AG20443 (cell line): Measurements from ENCODE around the gene IL17C.

Experiments used
- DNase-seq: peaks from one replicate; pipeline ENCODE4 v3.0.0; 2012; ENCODE audit warnings: low spot score, mixed read lengths

Gene IL17C

DNA sequence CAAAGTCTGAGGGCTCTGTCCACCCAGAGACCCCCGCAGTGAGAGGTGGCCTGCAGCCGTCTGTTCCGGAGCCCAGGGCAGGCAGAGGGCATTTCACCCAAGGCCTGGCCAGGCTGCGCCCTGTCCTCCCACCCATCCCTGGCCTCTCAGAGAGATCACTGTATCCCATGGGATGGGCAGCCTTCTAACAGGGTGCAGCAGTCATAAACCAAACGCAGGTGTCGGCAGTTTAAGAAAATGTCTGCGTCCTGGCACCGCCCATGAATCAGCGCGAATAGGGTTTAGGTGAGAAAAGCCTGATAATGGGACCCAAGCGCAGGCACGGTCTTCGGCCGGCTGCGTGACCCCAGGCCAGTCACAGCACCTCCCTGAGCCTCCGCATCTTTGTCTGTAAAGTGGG lies 7.1 kb downstream of the IL17C start:
- no peak for DNase-seq

- DNase-seq = no peak
Observed at GRCh38 chr16:88645941-88646340, 7.6 kb downstream of the IL17C start.

- DNase-seq = no peak
Observed at GRCh38 chr16:88646345-88647034, 8.1 kb downstream of the IL17C start.

GRCh38 chr16:88647178-88648070 lies 9.1 kb downstream of the IL17C start:
- no peak for DNase-seq

DNA sequence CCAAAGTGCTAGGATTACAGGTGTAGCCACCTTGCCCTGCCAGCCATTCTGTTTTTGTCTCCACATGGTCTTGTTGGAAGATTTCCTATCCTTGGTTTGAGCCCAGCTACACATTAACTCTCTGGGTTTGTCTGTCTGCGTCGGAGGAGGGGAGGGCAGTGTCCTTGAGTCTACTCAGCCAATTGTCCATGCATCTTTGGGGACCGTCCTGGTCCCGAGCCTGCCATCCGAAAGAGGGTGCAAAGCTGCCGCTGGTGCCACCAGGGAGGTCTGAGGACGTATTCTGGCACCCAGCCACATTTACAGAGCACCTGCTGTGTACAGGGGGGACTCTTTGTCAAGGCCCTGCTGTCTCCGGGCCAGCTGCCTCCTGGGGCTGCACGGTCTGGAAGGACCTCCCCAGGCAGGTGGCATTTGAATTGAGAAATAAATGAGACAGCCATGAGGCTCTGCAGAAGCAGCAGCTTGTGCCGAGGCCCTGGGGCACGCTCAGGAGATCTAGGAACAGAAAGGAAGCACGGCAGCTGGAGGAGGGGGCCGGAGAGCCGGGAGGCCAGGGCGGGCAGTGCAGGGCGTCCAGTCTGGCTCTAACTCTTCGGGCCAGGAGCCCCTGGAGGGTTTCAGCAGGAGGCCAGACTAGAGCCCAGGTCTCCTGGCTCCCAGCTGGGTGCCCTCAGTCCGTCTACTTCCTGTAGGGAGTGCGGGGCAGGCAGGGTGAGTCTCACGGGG lies 11.0 kb downstream of the IL17C start:
- no peak for DNase-seq

- DNase-seq = peak; percentile 76
Observed at GRCh38 chr16:88649924-88650748, 11.8 kb downstream of the IL17C start.

- peak; percentile 92 for DNase-seq
Observed at GRCh38 chr16:88650749-88651275, 12.4 kb downstream of the IL17C start, which contains the start of gene CYBA. Gene CYBA (minus strand): TSS chr16:88651053. CDS start chr16:88651013, 40 bp downstream.

DNA sequence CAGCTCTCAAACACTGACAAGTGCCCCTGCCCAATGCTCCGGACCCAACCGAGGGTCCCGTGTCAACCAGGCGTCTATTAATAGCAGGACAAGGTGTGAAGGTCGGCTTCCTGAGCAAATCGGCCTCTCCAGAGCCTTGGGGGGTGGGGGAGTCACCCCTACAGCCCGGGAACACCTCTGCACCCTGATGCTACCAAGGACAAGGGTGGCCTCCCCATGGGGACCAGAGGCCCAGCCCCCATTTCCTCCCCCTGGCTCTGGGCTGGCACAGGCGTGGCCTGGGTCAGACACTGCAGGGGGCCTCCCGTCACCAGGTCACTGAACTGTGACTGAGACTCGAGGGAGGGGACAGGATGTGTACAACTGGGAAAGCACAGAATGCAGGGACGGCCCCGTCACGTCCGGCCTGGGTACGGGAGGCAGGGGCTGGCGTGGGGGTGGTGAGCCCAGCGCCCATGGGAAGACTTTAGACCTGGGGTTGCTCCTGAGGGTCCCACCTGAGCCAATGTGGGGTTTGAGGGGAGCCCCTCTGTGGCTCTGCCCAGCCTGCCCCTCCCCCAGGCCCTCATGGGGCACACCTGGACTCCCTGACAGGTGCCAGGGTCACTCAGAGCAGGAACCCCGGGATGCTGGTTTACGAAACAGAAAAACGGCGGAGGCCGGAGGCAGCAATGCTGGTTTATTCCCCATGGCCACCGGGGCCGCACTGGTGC lies 13.1 kb downstream of the IL17C start:
- no peak for DNase-seq

DNA sequence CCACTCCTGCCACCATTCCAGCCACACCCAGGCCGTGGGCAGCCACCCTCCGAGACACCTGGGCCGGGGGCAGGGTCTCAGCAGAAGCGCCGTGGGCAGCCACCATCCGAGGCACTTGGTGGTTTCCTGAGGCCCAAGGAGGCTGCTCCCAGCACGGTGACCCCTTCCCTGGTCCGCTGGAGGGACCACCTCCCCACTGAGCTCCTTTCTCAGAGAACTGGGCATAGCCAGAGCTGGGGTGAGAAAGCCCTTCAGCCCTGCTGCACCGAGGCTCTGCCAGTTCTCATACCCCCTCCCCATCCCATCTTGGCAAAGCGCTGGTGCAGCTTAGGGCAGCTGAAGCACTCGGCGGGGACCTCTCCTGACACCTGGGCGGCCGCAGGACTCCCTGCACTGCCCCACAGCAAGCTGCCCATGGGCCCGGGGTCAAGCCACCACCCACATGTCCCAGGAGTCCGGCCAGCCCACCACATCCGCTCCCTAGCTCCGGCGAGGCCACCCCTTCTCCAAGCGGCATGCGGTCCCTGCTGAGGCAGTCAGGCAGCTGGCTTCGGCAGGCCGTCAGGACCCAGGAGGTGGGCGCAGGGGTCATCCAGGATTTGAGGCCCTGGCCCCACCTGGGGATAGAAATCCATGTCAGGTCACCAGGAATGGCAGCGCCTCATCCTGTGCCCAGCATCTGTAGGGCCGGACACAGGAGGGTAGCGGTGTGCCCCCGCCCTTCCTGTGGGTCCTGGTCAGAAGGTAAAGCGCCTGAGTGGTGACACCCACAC lies 13.8 kb downstream of the IL17C start:
- no peak for DNase-seq

- no peak for DNase-seq
Observed at GRCh38 chr16:88652762-88653063, 14.3 kb downstream of the IL17C start.

GRCh38 chr16:88653101-88653500 lies 14.7 kb downstream of the IL17C start:
- no peak for DNase-seq

DNA sequence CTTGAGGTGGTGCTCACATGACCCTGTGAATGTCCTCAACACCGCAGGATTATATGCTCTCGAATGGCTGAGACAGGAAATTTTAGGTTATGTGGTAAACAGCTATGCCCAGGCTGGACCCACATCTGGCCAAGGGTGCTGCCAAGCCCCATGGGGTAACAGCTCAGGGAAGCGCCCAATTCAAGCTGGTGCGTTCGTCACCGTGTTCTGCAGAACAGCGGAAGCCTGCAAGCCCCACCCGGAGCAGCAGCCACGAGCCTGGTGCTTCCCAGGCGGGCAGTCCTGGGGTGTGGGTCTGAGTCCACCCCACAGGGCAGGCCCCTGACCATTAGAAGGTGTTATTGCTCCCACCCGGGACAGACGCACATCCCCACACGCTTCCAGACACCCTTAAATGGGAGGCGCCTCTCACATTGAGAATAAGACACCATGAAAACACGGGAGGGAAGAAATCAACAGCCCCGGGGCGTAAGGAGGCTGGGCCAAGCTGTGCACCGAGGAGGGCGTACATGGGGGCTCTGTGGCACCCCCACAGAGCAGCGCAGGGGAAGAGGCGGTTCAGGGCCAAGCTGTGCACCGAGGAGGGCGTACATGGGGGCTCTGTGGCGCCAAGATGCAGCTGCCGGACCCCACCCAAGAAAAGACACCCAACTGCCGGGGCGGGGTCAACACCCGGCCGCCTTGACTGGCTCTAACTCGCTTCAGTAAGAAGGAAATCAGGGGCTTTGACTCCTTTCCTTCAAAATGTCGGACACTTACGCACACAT lies 15.4 kb downstream of the IL17C start:
- no peak for DNase-seq

DNA sequence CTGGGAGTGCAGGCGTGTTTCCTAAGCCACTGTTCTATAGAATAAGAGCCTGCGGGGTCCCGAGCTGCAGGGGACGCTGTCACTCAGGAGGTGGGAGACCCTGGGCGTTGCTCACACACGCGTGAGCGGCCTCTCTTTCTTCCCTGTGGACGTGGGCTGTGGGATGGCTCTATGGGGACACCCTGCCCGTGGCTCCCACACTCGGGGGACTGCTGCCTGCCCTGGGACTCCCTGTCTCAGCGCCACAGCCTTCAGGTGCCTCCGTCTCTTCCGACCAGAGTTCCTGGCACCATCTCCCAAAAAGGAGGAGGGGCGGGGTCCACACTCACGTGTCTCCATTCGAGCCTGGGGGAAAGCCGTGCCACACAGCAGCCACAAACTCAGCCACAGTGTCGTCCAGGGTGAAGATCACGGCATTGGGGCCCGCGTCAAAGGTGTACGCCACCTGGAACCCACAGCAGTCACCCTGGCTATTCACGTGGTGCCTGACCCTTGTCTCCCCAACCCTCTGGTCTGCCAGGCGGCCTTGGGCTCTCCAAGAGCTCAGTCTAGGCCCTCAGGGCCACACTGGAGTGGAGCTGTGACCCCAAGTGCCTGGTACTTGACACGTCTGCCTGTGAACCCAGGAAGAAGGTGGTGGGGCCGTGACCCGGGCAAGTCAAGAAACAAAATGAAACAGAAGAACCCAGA lies 16.1 kb downstream of the IL17C start:
- DNase-seq = no peak

DNA sequence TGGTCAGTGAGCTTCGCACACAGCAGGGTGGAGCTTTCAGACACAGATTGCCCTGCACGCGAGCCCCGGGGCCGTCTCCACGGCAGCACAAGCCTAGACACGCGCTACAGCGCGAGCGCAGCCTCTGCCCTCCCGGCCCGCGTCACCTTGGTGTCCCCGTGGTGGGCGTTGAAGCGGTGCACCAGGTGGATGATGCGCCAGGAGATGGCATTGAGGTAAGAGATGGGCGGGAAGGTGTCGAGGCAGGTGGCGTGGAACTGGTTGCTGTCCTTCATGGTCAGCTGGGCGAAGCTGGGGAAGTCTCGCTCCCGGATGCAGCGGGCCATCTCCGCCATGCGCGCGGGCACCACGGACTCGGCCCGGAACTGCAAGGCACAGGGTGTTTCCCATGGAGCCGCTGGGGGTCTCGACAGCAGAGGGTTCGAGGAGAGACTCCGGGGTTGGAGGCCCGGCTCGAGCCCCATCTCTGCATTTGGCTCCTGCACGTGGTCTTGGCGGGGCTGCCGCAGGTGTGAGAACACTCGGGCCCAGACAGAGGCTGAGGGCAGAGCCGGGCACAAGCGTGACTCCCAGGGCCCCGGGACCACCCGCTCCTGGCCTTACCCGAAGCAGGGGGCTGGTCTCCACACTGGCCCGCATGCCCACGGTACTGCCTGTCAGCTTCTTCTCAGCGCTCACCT lies 16.8 kb downstream of the IL17C start:
- no peak for DNase-seq

DNA sequence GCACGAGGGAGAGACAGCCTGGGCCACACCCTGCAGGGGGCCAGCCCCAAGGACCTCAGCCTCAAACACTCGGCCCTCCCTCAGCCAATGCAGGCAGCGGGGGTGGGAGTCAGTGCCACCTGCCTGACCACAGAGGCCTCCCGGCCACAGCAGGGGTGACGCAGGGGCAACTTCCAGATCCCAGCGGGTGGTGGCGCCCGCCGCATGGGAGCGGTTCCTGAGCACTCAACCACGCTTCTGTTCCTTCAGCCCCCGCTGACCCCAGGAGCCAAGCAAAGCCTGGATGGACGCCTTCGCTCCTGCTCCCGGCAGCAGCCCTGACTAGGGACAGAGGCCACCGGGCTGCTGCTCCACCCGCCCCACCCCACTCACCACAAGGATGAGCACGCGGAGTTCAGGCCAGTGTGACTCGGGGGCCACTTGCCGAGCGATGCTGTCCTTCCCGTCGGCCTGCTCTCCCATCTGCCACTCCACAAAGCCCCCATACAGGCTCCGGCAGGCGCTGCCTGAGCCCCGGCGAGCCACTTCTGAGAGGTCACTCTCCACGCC lies 17.4 kb downstream of the IL17C start:
- DNase-seq = no peak

- DNase-seq = no peak
Observed at GRCh38 chr16:88656291-88656980, 18.1 kb downstream of the IL17C start.

- no peak for DNase-seq
Observed at GRCh38 chr16:88657371-88657770, 19.0 kb downstream of the IL17C start.
